SW480 (cell line): ENCODE measurements around the gene AKAP7.
"Not testable (repeated sequence)": the region's sequence is repeated elsewhere in the genome, so short reads cannot be mapped to it uniquely, and the experiment has no call there.

ENCODE experiments used
- DNase-seq: peaks from one replicate; pipeline ENCODE4 v3.0.0-alpha.2; 2016; ENCODE audit warnings: low spot score

AKAP7 gene

DNA sequence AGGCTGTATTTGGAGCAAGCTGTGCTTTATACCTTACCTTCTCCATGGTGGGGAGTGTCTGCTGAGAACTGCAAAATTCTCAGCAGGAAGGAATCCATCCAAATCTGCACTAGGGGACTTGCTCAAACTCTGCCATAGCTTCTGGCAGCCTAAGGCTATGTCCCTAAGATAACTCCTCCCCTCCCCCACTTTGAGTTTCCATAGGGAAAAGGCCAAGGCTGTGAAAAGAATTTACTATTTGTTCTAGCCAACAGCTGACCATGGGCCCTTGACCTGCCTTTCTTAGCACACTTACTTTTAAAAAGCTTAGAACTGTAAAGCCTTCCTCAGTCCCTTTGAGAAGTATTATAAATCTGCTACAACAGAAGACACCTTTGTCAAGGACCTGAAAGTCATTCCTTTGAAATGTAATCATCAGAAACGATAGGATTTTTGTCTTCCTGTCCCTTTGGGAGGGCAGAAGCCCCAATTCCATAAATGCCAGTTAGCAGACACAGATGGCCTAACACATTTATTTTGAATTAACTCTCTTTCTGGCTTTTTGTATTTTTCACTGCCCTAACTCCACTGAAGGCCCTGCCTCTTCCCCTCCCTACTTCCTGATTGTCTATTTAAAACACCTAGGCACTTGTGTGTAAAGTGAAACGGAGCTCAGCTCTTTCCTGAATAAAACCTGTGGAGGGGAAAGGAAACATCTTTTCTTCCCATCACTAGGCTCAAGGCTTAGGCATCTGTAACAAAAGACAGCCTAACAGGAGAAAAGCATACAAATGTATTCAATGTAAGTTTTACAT, 157.1 kb downstream of the AKAP7 start:
- no peak for DNase-seq

DNA sequence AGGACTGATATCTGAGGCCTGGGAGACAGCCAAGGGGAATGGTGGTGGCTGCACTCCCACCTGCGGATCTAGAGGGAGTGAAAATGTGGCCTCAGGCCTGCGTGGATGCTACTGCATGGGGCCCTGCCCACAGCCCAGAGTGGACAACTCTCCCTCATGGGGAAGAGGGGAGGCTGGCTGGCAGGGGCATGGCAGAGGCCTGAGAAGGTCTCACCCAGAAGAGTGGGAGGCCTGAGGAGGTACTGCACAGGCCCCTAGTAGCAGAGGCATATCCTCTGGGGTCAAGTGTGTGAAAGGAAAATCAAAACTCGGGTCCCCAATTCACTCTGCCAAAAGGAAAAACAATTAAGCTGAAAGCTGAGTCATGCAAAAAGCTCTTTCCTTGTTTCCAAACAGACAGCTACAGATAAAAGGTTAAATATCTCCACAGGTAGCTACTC, 158.2 kb downstream of the AKAP7 start:
- DNase-seq, result no peak

DNA sequence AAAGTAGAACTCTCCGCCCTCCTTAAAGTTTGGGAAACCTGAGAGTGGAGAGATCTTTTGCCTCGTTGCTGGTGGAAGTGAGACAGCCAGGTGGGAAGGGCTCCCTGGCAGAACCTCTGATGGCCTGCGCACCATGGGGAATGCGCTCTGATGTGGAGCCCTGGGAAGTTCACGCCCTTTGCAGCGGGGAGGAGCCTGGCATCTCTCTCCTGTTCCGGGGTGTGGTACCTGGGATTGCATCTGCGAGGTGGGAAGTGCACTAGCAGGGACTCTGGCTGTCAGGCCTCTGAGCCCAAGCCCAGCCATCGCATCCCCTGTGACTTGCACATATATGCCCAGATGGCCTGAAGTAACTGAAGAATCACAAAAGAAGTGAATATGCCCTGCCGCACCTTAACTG, 159.8 kb downstream of the AKAP7 start:
- DNase-seq, result no peak

DNA sequence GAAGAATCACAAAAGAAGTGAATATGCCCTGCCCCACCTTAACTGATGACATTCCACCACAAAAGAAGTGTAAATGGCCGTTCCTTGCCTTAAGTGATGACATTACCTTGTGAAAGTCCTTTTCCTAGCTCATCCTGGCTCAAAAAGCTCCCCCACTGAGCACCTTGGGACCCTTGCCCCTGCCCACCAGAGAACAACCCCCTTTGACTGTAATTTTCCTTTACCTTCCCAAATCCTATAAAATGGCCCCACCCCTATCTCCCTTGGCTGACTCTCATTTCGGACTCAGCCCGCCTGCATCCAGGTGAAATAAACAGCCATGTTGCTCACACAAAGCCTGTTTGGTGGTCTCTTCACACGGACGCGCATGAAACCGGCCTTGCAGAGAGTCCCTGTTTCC, 165.6 kb downstream of the AKAP7 start:
- DNase-seq, result not testable (repeated sequence)

DNA sequence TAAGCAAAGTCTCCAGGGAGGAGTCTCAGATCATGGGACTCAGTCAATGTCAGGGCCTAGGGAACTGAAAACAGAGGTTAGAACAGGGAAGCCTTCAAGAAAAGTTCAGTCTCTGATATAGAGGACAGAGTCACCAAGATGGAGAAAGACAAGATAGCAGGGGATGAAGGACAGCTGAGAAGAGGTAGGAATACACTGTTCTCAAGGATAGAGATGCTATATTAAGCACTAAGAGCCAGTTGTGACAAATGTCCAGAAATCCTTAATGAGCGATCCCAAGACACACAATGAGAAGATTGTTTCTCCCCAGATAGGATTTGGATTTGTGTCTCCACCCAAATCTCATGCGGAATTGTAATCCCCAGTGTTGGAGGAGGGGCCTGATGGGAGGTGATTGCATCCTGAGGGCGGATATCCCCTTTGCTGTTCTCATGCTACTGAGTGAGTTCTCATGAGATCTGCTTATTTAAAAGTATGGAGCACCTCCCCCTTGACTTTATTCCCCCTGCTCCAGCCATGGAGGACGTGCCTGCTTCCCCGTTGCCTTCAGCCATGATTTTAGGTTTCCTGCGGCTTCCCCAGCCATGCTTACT, 168.2 kb downstream of the AKAP7 start:
- no peak for DNase-seq

DNA sequence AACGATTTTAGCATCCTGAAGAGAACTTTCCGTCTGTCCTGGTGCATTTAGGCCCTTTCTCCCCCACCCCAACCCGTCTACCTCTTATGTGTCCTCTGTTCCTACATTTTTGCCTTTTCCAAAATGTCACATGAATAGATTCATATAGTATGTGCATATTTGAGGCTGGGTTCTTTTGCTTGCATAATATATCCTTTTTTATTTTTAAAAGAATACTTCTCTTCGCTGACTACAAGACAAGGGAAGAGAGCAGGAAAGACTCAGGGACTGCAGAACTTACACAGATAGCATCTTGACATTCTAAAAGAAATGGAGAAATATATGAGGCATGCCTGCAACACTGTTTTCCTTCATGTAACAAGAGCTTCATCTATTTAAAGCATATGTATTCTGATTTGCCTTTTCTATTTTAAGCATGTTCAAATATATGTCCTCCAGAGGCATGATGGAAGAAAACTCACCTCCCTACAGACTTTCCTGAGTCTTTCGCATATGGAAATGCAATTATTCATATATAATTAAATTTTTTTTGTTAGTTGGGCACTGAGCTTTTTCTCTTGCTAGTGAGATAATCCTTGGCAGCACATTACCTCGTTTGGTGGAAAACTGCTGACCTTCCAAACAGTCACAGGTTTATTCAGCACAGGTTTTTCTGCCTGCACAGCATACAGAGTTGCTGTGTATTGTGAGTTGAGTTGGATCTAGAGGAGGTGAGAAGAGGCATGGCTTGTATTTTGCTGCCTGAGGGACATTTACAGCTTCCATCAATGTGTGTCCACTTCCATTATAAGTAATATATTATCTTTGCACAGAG, 170.0 kb downstream of the AKAP7 start:
- no peak for DNase-seq

DNA sequence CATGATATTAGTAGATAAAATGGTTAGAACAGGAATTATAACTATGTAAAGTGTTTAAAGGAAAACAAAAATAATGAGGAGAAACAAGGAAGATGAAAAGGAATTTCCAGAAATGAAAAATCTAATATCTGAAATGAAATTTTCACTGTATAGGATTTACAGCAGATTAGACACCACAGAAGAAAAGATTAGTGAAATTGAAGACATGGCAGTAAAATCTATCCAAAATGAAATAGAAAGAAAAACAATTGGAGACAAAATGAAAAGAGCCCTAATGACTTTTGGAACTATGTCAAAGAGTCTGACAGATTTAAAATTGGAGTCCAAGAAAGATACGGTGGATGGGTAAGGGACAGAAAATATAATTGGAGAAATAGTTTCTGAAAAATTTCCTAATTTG, 174.2 kb downstream of the AKAP7 start:
- no peak for DNase-seq

DNA sequence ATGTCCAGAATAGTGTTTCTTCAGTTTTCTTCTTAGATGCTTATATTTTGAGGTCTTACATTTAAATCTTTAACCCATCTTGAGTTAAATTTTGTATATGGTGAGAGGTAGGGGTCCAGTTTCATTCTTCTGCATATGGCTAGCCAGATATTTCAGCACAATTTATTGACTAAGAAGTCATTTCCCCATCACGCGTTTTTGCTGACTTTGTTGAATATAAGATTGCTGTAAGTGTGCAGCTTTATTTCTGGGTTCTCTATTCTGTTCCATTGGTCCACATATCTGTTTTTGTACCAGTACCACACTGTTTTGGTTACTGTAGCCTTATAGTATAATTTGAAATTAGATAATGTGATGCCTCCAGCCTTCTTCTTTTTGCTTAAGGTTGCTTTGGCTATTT, 179.6 kb downstream of the AKAP7 start:
- no peak for DNase-seq

DNA sequence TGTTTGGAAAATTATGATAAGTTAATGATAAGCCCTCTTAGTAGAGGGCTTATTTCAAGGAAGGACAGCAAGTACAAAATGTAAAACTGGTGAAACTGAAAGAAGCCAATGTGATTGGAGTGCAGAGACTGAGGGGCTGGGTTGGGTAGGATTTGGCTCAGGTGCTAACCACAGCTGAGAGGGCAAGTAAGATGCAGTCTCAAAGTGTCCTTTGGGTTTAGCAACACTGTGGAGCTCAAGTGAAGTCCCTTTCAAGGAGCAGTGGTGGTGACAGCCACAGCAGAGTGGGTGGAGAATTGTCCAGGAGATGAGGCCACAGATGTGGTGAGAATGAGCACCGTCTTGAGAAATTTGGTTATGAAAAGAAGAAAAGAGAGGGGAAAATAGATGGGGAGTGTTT, 181.4 kb downstream of the AKAP7 start:
- DNase-seq, result no peak

DNA sequence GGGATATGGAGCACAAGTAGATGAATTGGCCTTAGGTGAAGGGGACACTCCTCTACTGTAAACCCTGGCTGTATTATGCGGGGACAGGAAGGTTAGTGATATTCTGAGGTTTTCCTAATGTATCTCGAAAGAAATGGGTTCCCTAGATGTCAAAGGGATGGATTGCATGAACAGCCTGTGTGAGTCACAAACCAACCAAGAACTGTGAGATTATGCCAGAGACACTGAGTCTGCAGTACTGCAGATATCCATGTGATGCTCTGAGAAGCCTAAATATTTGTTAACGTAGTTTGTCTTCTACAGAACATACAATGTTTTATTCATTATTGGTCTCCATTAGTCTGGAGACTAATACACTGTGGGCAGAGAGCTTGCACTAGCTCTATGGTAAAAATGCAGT, 182.2 kb downstream of the AKAP7 start:
- DNase-seq, result no peak

DNA sequence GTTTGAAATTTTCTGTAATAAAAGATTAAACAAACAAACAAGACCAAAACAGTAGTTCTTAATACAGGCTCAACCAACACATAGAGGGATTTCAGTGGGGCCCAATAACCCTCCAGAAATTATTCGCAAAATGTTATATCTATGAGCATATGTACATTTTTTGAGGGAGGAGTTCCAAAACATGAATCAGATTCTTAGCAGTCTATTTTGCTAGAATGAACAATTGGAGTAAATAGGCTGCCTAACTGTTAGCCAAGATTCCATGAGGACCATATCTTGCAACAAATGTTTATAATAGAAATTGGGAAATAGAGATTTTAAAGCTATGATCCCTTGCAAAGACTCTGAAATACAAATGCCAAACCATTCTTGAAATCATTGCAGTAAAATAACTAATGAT, 186.3 kb downstream of the AKAP7 start:
- DNase-seq, result no peak

DNA sequence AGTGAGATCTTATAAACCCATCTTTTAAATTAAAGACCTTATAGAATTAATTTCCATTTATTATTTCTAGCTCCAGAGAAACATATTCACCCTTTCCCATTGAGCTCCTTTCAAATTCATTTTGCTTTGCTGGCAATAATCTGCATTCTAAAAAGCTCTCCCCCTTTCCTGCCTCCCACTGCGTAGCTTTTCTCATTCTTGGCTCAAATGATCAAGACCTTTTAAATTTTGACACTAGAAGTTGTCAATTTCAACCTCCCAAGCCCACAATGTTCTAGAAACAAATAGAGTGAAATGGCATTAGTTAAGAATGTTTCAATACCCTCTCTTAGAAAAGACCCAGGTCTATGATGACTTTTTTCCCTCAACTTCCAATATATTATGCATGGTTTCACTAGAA, 186.9 kb downstream of the AKAP7 start:
- DNase-seq, result no peak

DNA sequence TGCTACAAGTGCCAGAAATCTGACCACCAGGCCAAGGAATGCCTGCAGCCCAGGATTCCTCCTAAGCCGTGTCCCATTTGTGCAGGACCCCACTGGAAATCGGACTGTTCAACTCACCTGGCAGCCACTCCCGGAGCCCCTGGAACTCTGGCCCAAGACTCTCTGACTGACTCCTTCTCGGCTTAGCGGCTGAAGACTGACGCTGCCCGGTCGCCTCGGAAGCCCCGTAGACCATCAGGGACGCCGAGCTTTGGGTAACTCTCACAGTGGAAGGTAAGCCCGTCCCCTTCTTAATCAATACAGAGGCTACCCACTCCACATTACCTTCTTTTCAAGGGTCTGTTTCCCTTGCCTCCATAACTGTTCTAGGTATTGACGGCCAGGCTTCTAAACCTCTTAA, 190.4 kb downstream of the AKAP7 start:
- DNase-seq, result not testable (repeated sequence)

DNA sequence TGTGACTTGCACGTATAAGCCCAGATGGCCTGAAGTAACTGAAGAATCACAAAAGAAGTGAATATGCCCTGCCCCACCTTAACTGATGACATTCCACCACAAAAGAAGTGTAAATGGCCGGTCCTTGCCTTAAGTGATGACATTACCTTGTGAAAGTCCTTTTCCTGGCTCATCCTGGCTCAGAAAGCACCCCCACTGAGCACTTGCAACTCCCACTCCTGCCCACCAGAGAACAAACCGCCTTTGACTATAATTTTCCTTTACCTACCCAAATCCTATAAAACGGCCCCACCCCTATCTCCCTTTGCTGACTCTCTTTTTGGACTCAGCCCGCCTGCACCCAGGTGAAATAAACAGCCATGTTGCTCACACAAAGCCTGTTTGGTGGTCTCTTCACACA, 193.5 kb downstream of the AKAP7 start:
- not testable (repeated sequence) for DNase-seq

DNA sequence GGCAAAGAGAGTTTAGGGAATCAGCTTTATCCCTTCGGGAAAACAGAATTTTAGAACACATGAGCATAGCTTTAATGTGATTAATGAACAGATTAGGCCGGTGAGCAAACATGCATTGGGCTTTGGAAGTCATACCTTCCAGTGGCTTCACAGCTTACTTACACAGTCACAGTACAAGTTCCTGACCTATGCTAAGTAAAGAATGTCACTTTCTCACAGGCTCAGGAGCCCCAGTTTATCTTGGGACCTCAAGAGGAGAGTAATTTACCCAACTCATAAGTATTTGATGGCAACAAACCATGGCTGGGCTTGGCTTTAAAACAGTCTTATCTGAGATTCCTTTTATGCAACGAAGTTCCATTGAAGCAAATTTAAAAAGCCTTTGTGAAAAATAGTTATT, 195.9 kb downstream of the AKAP7 start:
- no peak for DNase-seq

DNA sequence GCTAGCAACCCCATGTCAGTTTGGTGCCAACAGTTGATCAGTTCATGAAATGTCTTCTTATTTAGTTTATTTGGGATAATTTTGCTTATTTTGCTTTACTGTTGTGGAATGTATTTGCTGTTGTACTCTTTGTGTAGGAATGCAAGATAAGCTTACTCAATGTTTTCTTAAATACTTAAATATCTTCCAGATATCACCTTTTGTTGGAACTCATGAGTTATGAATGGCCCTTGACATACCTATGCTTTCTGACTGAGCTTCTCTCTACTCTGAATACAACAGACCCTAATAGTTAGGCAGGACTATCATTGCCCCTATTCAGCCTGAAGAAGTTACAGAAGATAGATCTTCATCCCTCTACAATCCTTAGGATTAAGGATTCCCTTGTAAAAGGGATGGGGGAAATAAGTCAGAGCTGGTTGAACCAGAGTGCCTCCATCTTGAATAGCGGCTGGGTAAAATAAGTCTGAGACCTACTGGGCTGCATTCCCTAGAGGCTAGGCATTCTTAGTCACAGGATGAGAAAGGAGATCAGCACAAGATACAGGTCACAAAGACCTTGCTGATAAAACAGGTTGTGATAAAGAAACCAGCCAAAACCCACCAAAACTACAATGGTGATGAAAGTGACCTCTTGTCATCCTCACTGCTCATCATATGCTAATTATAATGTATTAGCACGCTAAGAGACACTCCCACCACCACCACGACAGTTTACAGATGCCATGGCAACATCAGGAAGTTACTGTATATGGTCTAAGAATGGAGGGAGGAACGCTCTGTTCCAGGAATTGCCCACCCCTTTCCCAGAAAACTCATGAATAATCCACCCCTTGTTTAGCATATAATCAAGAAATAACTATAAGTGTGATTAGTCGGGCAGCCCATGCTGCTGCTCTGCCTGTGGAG, 196.9 kb downstream of the AKAP7 start:
- DNase-seq, result no peak
